Measurements from ENCODE around the gene USP11.
A peak's percentile ranks its signal among the peaks of the same experiment; 100 is the strongest.
"Not testable (repeated sequence)": the region's sequence is repeated elsewhere in the genome, so short reads cannot be mapped to it uniquely, and the experiment has no call there.

Gene USP11

GRCh38 chrX:47248576-47248975 lies 15.8 kb downstream of the USP11 start:
- no peak for DNase-seq

GRCh38 chrX:47250017-47250347 lies 17.2 kb downstream of the USP11 start:
- no peak for DNase-seq

- DNase-seq, result not testable (repeated sequence)
Measured at GRCh38 chrX:47257620-47258019, 24.8 kb downstream of the USP11 start.

- DNase-seq, result peak in 1 of 2 donors; percentile 13
Measured at GRCh38 chrX:47264483-47265173, 31.8 kb downstream of the USP11 start.

GRCh38 chrX:47266643-47267042 lies 33.8 kb downstream of the USP11 start:
- DNase-seq, result no peak

GRCh38 chrX:47272013-47272408 lies 39.2 kb downstream of the USP11 start:
- no peak for DNase-seq

GRCh38 chrX:47273011-47273730 lies 40.4 kb downstream of the USP11 start:
- DNase-seq, result no peak

- no peak for DNase-seq
Measured at GRCh38 chrX:47278691-47279090, 45.9 kb downstream of the USP11 start.

- no peak for DNase-seq
Measured at GRCh38 chrX:47283015-47283771, 50.4 kb downstream of the USP11 start.

GRCh38 chrX:47284616-47285015 lies 51.8 kb downstream of the USP11 start:
- not testable (repeated sequence) for DNase-seq

- no peak for DNase-seq
Measured at GRCh38 chrX:47285836-47286320, 53.1 kb downstream of the USP11 start.

GRCh38 chrX:47293106-47293505 lies 60.3 kb downstream of the USP11 start:
- DNase-seq, result no peak

- no peak for DNase-seq
Measured at GRCh38 chrX:47296766-47297365, 64.1 kb downstream of the USP11 start.

GRCh38 chrX:47297874-47298273 lies 65.1 kb downstream of the USP11 start:
- no peak for DNase-seq

Data from stimulated activated CD4-positive, alpha-beta T cell treated with anti-CD3 and anti-CD28 coated beads, Interleukin-2, amount 100 ng/mL, for 48 hours (primary cell).